NCI-H2081 treated with DMSO at 0.1 percent for 48 hours (cell line): Measurements from ENCODE around the gene VPS54.
"Not testable (repeated sequence)": the region's sequence is repeated elsewhere in the genome, so short reads cannot be mapped to it uniquely, and the experiment has no call there.

Experiments used
- DNase-seq: peaks from one replicate; lab custom pipeline; 2025; lab: John Stamatoyannopoulos, UW

VPS54 gene

DNA sequence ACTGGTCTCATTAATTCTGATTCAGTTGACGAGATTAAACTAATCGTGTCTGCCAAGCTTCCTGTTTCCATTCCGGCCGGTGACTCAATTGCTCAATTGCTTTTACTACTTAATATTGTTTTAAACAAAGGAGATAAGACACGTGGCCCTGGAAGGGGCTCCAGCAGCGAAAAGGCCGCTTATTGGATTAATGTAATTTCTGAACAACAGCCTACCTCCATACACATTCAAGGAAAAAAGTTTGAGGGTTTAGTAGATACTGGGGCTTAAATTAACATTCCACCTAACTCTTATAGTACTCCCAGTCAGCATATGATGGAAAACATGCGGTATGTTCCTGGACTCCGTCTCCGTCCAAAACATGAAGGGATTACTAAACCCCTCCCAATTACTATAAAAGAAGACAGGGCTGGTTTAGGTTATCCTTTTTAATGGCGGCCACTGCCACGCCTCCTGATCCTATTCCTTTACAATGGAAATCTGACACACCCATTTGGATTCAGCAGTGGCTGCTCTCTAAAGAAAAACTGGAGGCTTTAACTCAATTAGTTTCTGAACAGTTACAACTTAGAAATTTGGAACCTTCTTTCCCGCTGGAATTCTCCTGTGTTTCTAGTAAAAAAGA, 27.1 kb downstream of the VPS54 start:
- DNase-seq: no peak

DNA sequence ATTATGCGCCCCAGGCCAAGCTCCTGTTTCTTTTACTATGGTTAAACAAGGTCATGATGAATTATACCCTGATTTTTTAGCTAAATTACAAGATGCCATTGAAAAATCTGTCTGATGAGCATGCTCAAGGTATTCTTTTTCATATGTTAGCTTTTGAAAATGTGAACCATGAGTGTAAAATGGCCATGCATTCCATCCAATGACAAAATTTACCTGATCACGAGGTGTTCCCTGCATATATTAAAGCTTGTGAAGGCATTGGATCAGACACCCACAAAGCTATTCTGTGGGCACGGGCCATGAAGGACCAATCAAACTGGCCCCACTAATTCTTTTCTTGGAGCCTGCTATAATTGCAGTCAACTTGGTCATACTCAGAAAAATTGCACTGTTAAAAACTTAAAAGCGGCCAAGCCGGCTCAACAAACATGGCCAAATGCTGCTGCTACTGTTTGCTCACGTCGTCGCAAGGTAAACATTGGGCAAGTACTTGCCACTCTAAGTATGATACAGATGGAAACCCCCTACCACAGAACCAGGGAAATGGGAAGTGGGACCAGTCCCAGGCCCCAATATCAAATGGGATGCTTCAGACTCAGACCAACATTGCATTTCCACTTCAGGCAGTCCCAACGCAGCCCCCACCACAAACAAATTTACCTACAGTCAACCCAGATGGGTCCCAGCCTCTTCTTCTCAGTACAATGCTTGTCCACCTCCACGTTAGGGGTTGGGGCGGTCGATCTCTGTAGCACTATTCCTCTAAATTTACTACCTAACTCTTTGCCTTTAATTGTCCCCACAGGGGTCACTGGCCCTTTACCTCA, 27.8 kb downstream of the VPS54 start:
- DNase-seq: not testable (repeated sequence)

- DNase-seq: no peak
These were observed 29.2 kb downstream of the VPS54 start for GRCh38 chr2:63990072-63990471.

GRCh38 chr2:63988842-63989436, 30.3 kb downstream of the VPS54 start:
- DNase-seq: not testable (repeated sequence)

GRCh38 chr2:63984606-63985359, 34.4 kb downstream of the VPS54 start:
- DNase-seq: no peak

DNA sequence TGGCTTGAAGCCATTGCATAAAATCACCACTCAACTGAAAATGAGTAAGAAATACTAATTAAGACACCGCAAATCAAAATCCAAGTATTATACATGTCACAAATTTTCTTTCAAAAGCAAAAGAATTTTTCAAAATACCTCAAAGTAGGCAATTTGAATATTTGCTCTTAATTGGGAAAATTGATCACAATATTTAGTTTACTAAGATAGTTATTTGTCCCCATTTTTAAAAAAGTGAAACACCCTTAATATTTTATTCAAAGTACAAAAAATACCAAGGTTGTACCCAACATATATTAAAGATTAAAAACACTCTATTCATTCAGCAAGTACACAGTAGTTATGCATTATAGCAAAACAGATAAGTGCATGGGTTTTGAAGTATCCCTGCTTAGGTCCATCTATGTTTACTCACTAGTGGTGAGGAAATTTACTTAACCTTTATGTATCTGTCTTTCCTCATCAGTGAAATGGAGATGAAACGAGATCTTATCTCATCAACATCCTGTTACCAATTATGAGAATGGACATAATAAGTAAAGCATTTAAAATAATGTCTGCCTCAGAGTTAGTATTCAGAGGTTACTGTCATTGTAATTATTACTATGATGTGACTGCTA, 35.1 kb downstream of the VPS54 start:
- no peak for DNase-seq

DNA sequence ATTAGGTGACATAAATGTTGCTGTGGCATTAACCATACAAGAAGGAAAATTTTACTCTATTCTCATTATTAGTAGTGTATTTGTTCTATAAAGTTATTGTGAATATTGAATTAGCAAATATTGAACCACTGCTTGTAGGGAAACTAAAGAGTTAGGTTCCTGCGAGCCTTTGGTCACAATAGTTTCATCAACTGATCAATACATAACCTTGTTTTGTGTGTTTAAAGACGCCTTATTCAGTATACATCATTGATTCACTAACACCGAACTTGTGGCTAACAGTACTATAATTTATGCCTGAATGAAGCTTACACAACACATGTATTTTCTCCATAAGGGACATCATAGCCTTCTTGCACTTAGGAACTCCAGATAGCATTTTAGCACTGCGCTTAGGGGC, 36.9 kb downstream of the VPS54 start:
- no peak for DNase-seq

GRCh38 chr2:63981702-63982103, 37.5 kb downstream of the VPS54 start:
- DNase-seq: no peak

- no peak for DNase-seq
These were observed 38.4 kb downstream of the VPS54 start for GRCh38 chr2:63980794-63981193.

- no peak for DNase-seq
These were observed 41.3 kb downstream of the VPS54 start for GRCh38 chr2:63977904-63978303.

GRCh38 chr2:63976125-63976510, 43.1 kb downstream of the VPS54 start:
- no peak for DNase-seq

- no peak for DNase-seq
These were observed 43.6 kb downstream of the VPS54 start for GRCh38 chr2:63975437-63976124.

GRCh38 chr2:63975036-63975435, 44.2 kb downstream of the VPS54 start:
- DNase-seq: not testable (repeated sequence)

GRCh38 chr2:63962186-63962585, 57.0 kb downstream of the VPS54 start:
- no peak for DNase-seq

GRCh38 chr2:63950414-63950813, 68.8 kb downstream of the VPS54 start:
- no peak for DNase-seq

DNA sequence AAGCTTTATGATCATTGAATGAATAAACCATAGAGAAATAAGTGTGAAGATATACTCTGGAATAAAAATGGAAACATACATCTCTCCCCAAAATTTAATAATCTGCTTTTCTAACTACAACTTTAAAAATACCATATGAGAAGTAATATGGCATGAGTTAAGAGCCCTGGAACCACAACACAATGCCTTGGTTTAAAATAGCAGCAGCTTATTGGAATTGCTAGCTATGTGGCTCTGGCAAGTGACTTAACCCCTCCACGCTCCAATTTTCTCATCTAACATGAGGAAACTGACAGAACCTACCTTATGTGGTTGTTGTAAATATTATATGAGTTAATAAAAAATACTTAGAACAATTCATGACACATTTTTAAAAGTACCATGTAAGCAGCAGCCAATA, 76.4 kb downstream of the VPS54 start:
- DNase-seq: no peak

- DNase-seq: not testable (repeated sequence)
These were observed 87.1 kb downstream of the VPS54 start for GRCh38 chr2:63932104-63932503.

- DNase-seq: no peak
These were observed 92.4 kb downstream of the VPS54 start for GRCh38 chr2:63926815-63927214.

GRCh38 chr2:63914311-63914710, 104.9 kb downstream of the VPS54 start:
- no peak for DNase-seq

GRCh38 chr2:63903003-63903402, 116.2 kb downstream of the VPS54 start:
- DNase-seq: no peak

DNA sequence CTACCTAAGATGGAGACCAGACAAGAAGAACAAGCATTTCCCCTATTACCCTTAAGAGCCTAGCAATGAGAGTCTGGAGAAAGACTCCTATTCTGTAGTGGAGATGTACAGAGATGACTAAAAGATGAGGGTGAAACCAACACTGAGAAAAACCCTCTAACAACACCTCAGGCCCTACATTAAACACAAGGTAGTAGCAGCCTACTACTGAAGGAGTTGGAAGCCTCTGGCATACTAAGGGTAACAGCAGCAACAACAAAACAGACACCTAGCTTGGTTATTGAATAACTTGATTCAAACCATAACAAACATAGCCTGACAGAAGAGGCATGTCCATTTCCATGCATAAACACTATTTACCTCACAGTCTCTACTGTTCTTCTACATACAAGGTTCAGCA, 117.1 kb downstream of the VPS54 start:
- no peak for DNase-seq
